ENCODE measurements around the gene TRABD2A.
"Not testable (repeated sequence)": the region's sequence is repeated elsewhere in the genome, so short reads cannot be mapped to it uniquely, and the experiment has no call there.

Gene TRABD2A
- total RNA-seq: 113 to 236 (median 145) reads per million in 4 donors

GRCh38 chr2:84880645-84881521 is at the start of gene TRABD2A:
Gene TRABD2A (minus strand): TSS chr2:84881084. CDS start chr2:84881039, 45 bp downstream.
- peak in 4 of 5 donors; percentile 33 to 65 (median 48) for DNase-seq

GRCh38 chr2:84927275-84927627 is 46.4 kb upstream of the TRABD2A start:
- DNase-seq: no peak

- peak; percentile 94 to 98 (median 97) for DNase-seq
Measured at GRCh38 chr2:84925724-84926376, 45.0 kb upstream of the TRABD2A start.

- DNase-seq: no peak
Measured at GRCh38 chr2:84925336-84925723, 44.4 kb upstream of the TRABD2A start.

- peak in 4 of 5 donors; percentile 27 to 94 (median 43) for DNase-seq
Measured at GRCh38 chr2:84924173-84925106, 43.6 kb upstream of the TRABD2A start.

GRCh38 chr2:84923009-84923408 is 42.1 kb upstream of the TRABD2A start:
- no peak for DNase-seq

- peak in 1 of 5 donors; percentile 59 for DNase-seq
Measured at GRCh38 chr2:84919885-84920580, 39.1 kb upstream of the TRABD2A start.

GRCh38 chr2:84918430-84918829 is 37.5 kb upstream of the TRABD2A start:
- no peak for DNase-seq

- not testable (repeated sequence) for DNase-seq
Measured at GRCh38 chr2:84917821-84918220, 36.9 kb upstream of the TRABD2A start.

- DNase-seq: not testable (repeated sequence)
Measured at GRCh38 chr2:84915675-84916074, 34.8 kb upstream of the TRABD2A start.

- DNase-seq: no peak
Measured at GRCh38 chr2:84914334-84914733, 33.5 kb upstream of the TRABD2A start.

- DNase-seq: no peak
Measured at GRCh38 chr2:84912984-84913383, 32.1 kb upstream of the TRABD2A start.

- no peak for DNase-seq
Measured at GRCh38 chr2:84911135-84911678, 30.3 kb upstream of the TRABD2A start.

GRCh38 chr2:84908948-84909713 is 28.2 kb upstream of the TRABD2A start:
- peak in 3 of 5 donors; percentile 20 to 93 (median 34) for DNase-seq

GRCh38 chr2:84906900-84907714 is 26.2 kb upstream of the TRABD2A start:
- peak; percentile 21 to 84 (median 41) for DNase-seq

GRCh38 chr2:84906108-84906899 is 25.4 kb upstream of the TRABD2A start:
- peak in 4 of 5 donors; percentile 34 to 78 (median 44) for DNase-seq

- DNase-seq: peak; percentile 79 to 91 (median 89)
Measured at GRCh38 chr2:84905181-84906107, 24.6 kb upstream of the TRABD2A start, which contains the start of gene TMSB10. Gene TMSB10 (plus strand): TSS chr2:84905656.

- DNase-seq: peak in 1 of 5 donors; percentile 57
Measured at GRCh38 chr2:84904717-84905174, 23.9 kb upstream of the TRABD2A start.

All from T-helper 1 cell (primary cell).